GM12873 (cell line): ENCODE measurements around the gene ANKS1B.

Experiments used
- CTCF ChIP-seq: IDR thresholded peaks from 2 replicates; pipeline ENCODE4 v1.5.1; 2012; ENCODE audit warnings: low read depth, mild to moderate bottlenecking, moderate library complexity, low read length, control low read depth; ENCODE audit not compliant: insufficient read depth; ENCODE audit errors: missing control alignments

Gene ANKS1B

DNA sequence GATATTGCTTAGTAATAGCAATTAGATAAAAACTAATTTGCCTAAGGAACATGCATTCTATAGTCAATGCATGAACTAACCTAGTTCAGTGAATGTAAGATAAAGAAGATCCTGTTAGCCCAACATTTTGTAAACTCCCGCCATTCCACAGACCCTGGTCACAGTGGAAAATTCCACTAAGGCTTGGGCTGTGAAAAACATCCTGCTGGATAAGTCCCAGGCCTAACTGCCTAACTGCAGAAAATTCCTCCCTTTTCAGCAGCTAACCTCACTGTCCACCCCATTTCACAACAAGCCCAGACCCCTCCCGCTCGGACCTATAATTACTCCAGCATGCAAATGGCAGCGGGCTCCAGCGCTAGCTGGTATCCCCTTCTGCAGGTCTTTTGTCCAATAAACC lies 435.1 kb downstream of the ANKS1B start:
- TF ChIP-seq CTCF = no peak

GRCh38 chr12:99549196-99549595 lies 435.5 kb downstream of the ANKS1B start:
- TF ChIP-seq CTCF = no peak

GRCh38 chr12:99544457-99544856 lies 440.3 kb downstream of the ANKS1B start:
- TF ChIP-seq CTCF = no peak

DNA sequence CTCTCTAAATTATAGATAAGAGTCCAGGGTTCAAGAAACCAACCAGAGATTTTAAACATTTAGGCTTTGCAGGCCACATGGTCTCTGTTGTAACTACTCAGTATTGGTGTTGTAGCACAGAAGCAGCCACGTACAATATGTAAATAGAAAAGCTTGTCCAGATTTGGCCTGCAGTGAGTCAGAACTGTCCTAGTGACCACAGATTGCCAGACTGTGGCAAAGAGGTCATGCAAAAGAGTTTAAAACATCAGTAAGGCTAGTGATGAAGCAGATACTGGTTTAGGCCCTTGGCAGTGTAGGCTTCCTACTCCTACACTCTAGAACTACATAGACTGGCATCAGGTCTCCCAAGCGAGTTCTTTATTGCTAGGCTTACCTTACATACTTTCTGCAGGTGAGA lies 454.8 kb downstream of the ANKS1B start:
- TF ChIP-seq CTCF = no peak

GRCh38 chr12:99528478-99528877 lies 456.3 kb downstream of the ANKS1B start:
- TF ChIP-seq CTCF = no peak

DNA sequence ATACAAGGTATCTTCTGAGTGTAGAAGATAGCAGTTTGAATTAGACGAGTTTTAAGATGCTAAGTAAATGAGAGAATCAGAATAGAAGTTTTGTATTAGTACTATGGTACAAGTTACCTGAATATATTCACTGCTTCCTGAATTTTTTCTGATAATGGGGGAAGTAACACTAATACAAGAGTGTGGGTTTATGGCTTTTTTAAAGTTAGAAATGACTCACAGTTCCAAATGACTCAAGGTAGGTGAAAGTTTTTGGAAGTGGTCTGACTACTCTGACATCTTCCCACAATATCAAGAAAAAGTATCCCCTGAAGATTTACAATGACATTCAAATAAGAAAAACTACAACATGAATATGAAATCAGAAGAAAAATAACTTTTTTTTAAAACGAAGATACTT lies 460.9 kb downstream of the ANKS1B start:
- no peak for TF ChIP-seq CTCF

DNA sequence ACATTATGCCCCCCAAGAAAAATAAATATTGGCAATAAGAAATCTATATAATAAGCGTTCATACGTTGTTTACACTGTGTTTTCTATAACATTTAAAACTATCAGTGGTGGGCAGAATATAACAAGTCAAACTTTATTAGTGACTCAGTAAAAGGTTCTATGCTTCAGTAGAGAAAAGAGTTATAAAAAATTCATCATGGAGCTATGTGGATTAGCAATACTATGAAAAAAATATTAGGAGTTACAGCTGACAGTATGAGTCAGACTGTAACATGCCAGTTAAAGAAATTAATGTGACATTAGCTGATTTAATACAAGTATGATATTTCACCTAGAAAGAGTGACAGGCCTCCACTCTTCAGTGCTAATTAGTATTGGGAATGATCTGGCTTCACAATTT lies 462.3 kb downstream of the ANKS1B start:
- TF ChIP-seq CTCF = no peak
